Brain microvascular endothelial cell (primary cell): ENCODE measurements around the gene TP73.

ENCODE experiments used
- DNase-seq: peaks from one replicate; pipeline ENCODE4 v3.0.0-alpha.2; 2020
- H3K27ac ChIP-seq: fragments of 250-450 bp; sonication (Bioruptor Pico); 2 replicates; pipeline ENCODE4 v1.5.1; 2020; ENCODE audit warnings: mild to moderate bottlenecking, moderate library complexity
- H3K27me3 ChIP-seq: fragments of 250-450 bp; sonication (Bioruptor Pico); replicated peaks from 2 replicates; pipeline ENCODE4 v1.5.1; 2020; ENCODE audit warnings: mild to moderate bottlenecking
- H3K36me3 ChIP-seq: fragments of 250-450 bp; sonication (Bioruptor Pico); replicated peaks from 2 replicates; pipeline ENCODE4 v1.5.1; 2020; ENCODE audit warnings: mild to moderate bottlenecking
- H3K4me3 ChIP-seq: 2 replicates; pipeline ENCODE4 v1.5.1; 2011; ENCODE audit warnings: low read depth, mild to moderate bottlenecking, control low read depth, low read length, moderate library complexity
- CTCF ChIP-seq: IDR thresholded peaks from 2 replicates; pipeline ENCODE4 v1.5.1; 2011; ENCODE audit warnings: low read depth, mild to moderate bottlenecking, moderate library complexity, low read length, control low read depth, inconsistent platforms; ENCODE audit errors: missing control alignments
- in situ Hi-C: cut with HindIII; loops from 2 replicates; pipeline ENCODE4 v1.10.0; 2017; ENCODE audit warnings: low sequenced_read_pairs, low pct_ligation_motif_present

The TP73 gene

GRCh38 chr1:3688356-3689137 is 36.2 kb downstream of the TP73 start:
- in situ Hi-C loops, result no loop called here
- no peak overlapping the region for H3K27ac ChIP-seq
- no peak for DNase-seq
- no peaks in the 10 kb centered on the region for H3K36me3 ChIP-seq
- no peak overlapping the region for H3K4me3 ChIP-seq
- no peaks in the 10 kb centered on the region for H3K27me3 ChIP-seq
- no peak for TF ChIP-seq CTCF

- no peak for TF ChIP-seq CTCF
- in situ Hi-C loops, result no loop called here
- no peak overlapping the region for H3K4me3 ChIP-seq
- H3K27me3 ChIP-seq, result no peaks in the 10 kb centered on the region
- H3K36me3 ChIP-seq, result no peaks in the 10 kb centered on the region
- H3K27ac ChIP-seq, result no peak overlapping the region
- DNase-seq, result no peak
Observed at GRCh38 chr1:3689138-3689750, 36.9 kb downstream of the TP73 start.

- TF ChIP-seq CTCF, result no peak
- no peaks in the 10 kb centered on the region for H3K27me3 ChIP-seq
- H3K36me3 ChIP-seq, result no peaks in the 10 kb centered on the region
- H3K27ac ChIP-seq, result no peak overlapping the region
- DNase-seq, result no peak
- no peak overlapping the region for H3K4me3 ChIP-seq
- in situ Hi-C loops, result no loop called here
Observed at GRCh38 chr1:3690282-3691065, 38.2 kb downstream of the TP73 start.

GRCh38 chr1:3691421-3692204 is 39.3 kb downstream of the TP73 start:
- no peak for DNase-seq

GRCh38 chr1:3692598-3692997 is 40.3 kb downstream of the TP73 start:
- peaks cover 16% of the 10 kb centered on the region for H3K27me3 ChIP-seq
- H3K4me3 ChIP-seq, result no peak overlapping the region
- DNase-seq, result no peak
- H3K27ac ChIP-seq, result no peak overlapping the region
- no peaks in the 10 kb centered on the region for H3K36me3 ChIP-seq
- no peak for TF ChIP-seq CTCF
- in situ Hi-C loops, result no loop called here

More at GRCh38 chr1:3691421-3692204, 39.3 kb downstream of the TP73 start:
- in situ Hi-C loops, result no loop called here
- Histone ChIP-seq H3K4me3 (no peak overlapping the region), H3K27ac (no peak overlapping the region), H3K36me3 (no peaks in the 10 kb centered on the region), H3K27me3 (peaks cover 7% of the 10 kb centered on the region)
- no peak for TF ChIP-seq CTCF
